Measurements from ENCODE around the gene NUP133. TPM values are rescaled to one million over a fixed set of nuclear protein-coding genes. Genes with fewer than 3 reads are reported as not detected.

The NUP133 gene
- total RNA-seq, 1 donor = 35.1 TPM

- H3K4me2 ChIP-seq (ENCODE audit: insufficient read depth, low read length) = no peak overlapping the region
- H3K4me3 ChIP-seq (ENCODE audit: insufficient read depth, low read length) = no peak overlapping the region
- no peak overlapping the region for H2AFZ ChIP-seq (ENCODE audit: low read length)
- no peaks in the 10 kb centered on the region for H3K79me2 ChIP-seq (ENCODE audit: insufficient read depth, low read length)
- H4K20me1 ChIP-seq (ENCODE audit: insufficient read depth, low read length) = no peaks in the 10 kb centered on the region
- DNase-seq (ENCODE audit: insufficient read length, low spot score, missing footprints) = no peak
- no peak overlapping the region for H3K27ac ChIP-seq (ENCODE audit: low read depth, low read length)
- H3K4me1 ChIP-seq (ENCODE audit: insufficient read depth, low read length) = no peaks in the 10 kb centered on the region
- no peaks in the 10 kb centered on the region for H3K9me3 ChIP-seq (ENCODE audit: low read depth, low read length)
- H3K36me3 ChIP-seq (ENCODE audit: insufficient read depth, low read length) = peaks cover 16% of the 10 kb centered on the region
- TF ChIP-seq CTCF (IDR thresholded peaks at IDR 0.05; ENCODE audit: extremely low read depth, low read depth, low read length) = no peak
- no peaks in the 10 kb centered on the region for H3K27me3 ChIP-seq (ENCODE audit: insufficient read depth, low read length)
Observed at GRCh38 chr1:229456016-229456415, 52.1 kb downstream of the NUP133 start.

GRCh38 chr1:229454056-229454455 lies 54.1 kb downstream of the NUP133 start:
- no peak overlapping the region for H3K4me3 ChIP-seq (ENCODE audit: insufficient read depth, low read length)
- no peaks in the 10 kb centered on the region for H3K4me1 ChIP-seq (ENCODE audit: insufficient read depth, low read length)
- H2AFZ ChIP-seq (ENCODE audit: low read length) = no peak overlapping the region
- DNase-seq (ENCODE audit: insufficient read length, low spot score, missing footprints) = no peak
- H3K9me3 ChIP-seq (ENCODE audit: low read depth, low read length) = no peaks in the 10 kb centered on the region
- no peaks in the 10 kb centered on the region for H3K27me3 ChIP-seq (ENCODE audit: insufficient read depth, low read length)
- H3K36me3 ChIP-seq (ENCODE audit: insufficient read depth, low read length) = peaks cover 14% of the 10 kb centered on the region
- no peaks in the 10 kb centered on the region for H4K20me1 ChIP-seq (ENCODE audit: insufficient read depth, low read length)
- H3K27ac ChIP-seq (ENCODE audit: low read depth, low read length) = no peak overlapping the region
- no peak for TF ChIP-seq CTCF (IDR thresholded peaks at IDR 0.05; ENCODE audit: extremely low read depth, low read depth, low read length)
- no peaks in the 10 kb centered on the region for H3K79me2 ChIP-seq (ENCODE audit: insufficient read depth, low read length)
- H3K4me2 ChIP-seq (ENCODE audit: insufficient read depth, low read length) = no peak overlapping the region

- no peak overlapping the region for H3K4me3 ChIP-seq (ENCODE audit: insufficient read depth, low read length)
- TF ChIP-seq CTCF (IDR thresholded peaks at IDR 0.05; ENCODE audit: extremely low read depth, low read depth, low read length) = peak; percentile 59
- H3K27me3 ChIP-seq (ENCODE audit: insufficient read depth, low read length) = no peaks in the 10 kb centered on the region
- no peaks in the 10 kb centered on the region for H3K9me3 ChIP-seq (ENCODE audit: low read depth, low read length)
- DNase-seq (ENCODE audit: insufficient read length, low spot score, missing footprints) = peak; percentile 45
- H3K4me1 ChIP-seq (ENCODE audit: insufficient read depth, low read length) = no peaks in the 10 kb centered on the region
- no peaks in the 10 kb centered on the region for H3K79me2 ChIP-seq (ENCODE audit: insufficient read depth, low read length)
- H3K4me2 ChIP-seq (ENCODE audit: insufficient read depth, low read length) = no peak overlapping the region
- H3K36me3 ChIP-seq (ENCODE audit: insufficient read depth, low read length) = peaks cover 17% of the 10 kb centered on the region
- H2AFZ ChIP-seq (ENCODE audit: low read length) = no peak overlapping the region
- H3K27ac ChIP-seq (ENCODE audit: low read depth, low read length) = no peak overlapping the region
- no peaks in the 10 kb centered on the region for H4K20me1 ChIP-seq (ENCODE audit: insufficient read depth, low read length)
Observed at GRCh38 chr1:229452956-229453801, 55.0 kb downstream of the NUP133 start.

- no peak for TF ChIP-seq CTCF (IDR thresholded peaks at IDR 0.05; ENCODE audit: extremely low read depth, low read depth, low read length)
- no peak for DNase-seq (ENCODE audit: insufficient read length, low spot score, missing footprints)
- no peak overlapping the region for H3K4me3 ChIP-seq (ENCODE audit: insufficient read depth, low read length)
- no peaks in the 10 kb centered on the region for H4K20me1 ChIP-seq (ENCODE audit: insufficient read depth, low read length)
- H3K9me3 ChIP-seq (ENCODE audit: low read depth, low read length) = no peaks in the 10 kb centered on the region
- no peaks in the 10 kb centered on the region for H3K4me1 ChIP-seq (ENCODE audit: insufficient read depth, low read length)
- H3K36me3 ChIP-seq (ENCODE audit: insufficient read depth, low read length) = peaks cover 29% of the 10 kb centered on the region
- H3K27me3 ChIP-seq (ENCODE audit: insufficient read depth, low read length) = no peaks in the 10 kb centered on the region
- no peaks in the 10 kb centered on the region for H3K79me2 ChIP-seq (ENCODE audit: insufficient read depth, low read length)
- H3K4me2 ChIP-seq (ENCODE audit: insufficient read depth, low read length) = no peak overlapping the region
- no peak overlapping the region for H2AFZ ChIP-seq (ENCODE audit: low read length)
- no peak overlapping the region for H3K27ac ChIP-seq (ENCODE audit: low read depth, low read length)
Observed at GRCh38 chr1:229448845-229449244, 59.3 kb downstream of the NUP133 start.

All from osteoblast (primary cell).